ENCODE measurements around the gene FBRS.

The FBRS gene

GRCh38 chr16:30652718-30653117, 5.5 kb upstream of the FBRS start:
- no peak for TF ChIP-seq CTCF (IDR thresholded peaks at IDR 0.05)
- Histone ChIP-seq H3K4me1 (ENCODE audit: control insufficient read depth in 1 of 2, insufficient read depth in 1 of 2, low read depth in 1 of 2, low read length in 1 of 2) (peaks cover 30 to 31% of the 10 kb centered on the region in 2 experiments), H3K4me3 (ENCODE audit: low read depth in 1 of 2, low read length in 1 of 2) (no peak overlapping the region), H3K27me3 (no peaks in the 10 kb centered on the region), H3K27ac (peak overlapping the region; percentile 95), H3K36me3 (peaks cover 54% of the 10 kb centered on the region), H3K9me3 (no peaks in the 10 kb centered on the region)

- no peak overlapping the region for H3K27ac ChIP-seq
- TF ChIP-seq CTCF (IDR thresholded peaks at IDR 0.05), result no peak
- no peaks in the 10 kb centered on the region for H3K9me3 ChIP-seq
- H3K27me3 ChIP-seq, result no peaks in the 10 kb centered on the region
- peaks cover 54% of the 10 kb centered on the region for H3K36me3 ChIP-seq
- H3K4me1 ChIP-seq (ENCODE audit: control insufficient read depth in 1 of 2, insufficient read depth in 1 of 2, low read depth in 1 of 2, low read length in 1 of 2), result peaks cover 24 to 28% of the 10 kb centered on the region in 2 experiments
- no peak overlapping the region for H3K4me3 ChIP-seq (ENCODE audit: low read depth in 1 of 2, low read length in 1 of 2)
Measured at GRCh38 chr16:30654856-30655255, 3.4 kb upstream of the FBRS start.

DNA sequence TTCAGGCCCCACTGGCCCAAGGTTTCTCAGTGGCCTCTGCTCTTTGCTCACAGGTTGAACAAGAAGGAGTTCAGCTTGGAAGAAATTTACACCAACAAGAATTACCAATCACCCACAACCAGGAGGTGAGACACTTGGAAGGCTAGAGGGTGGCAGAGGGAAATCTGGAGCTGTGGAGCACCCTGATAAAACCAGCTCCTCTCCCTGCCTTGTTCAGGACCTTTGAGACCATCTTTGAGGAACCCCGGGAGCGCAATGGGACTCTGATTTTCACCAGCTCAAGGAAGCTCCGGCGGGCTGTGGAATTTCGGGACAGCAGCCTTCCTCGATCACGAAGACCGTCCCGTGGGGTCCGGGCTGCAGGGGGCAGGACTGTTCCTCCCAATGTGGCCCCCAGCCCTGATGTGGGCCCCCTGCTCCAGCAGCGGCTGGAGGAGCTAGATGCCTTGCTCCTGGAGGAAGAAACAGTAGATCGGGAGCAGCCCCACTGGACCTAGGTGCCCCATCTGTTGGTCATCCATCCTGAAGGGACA, 2.4 kb upstream of the FBRS start:
- Histone ChIP-seq H3K36me3 (peaks cover 61% of the 10 kb centered on the region), H3K27me3 (no peaks in the 10 kb centered on the region), H3K4me1 (ENCODE audit: control insufficient read depth in 1 of 2, insufficient read depth in 1 of 2, low read depth in 1 of 2, low read length in 1 of 2) (peaks cover 29 to 34% of the 10 kb centered on the region in 2 experiments), H3K4me3 (ENCODE audit: low read depth in 1 of 2, low read length in 1 of 2) (no peak overlapping the region), H3K9me3 (no peaks in the 10 kb centered on the region), H3K27ac (peak overlapping the region; percentile 97)
- TF ChIP-seq CTCF (IDR thresholded peaks at IDR 0.05), result no peak

- no peaks in the 10 kb centered on the region for H3K9me3 ChIP-seq
- TF ChIP-seq CTCF (IDR thresholded peaks at IDR 0.05), result no peak
- peak overlapping the region; percentile 97 for H3K27ac ChIP-seq
- peaks cover 34 to 39% of the 10 kb centered on the region in 2 experiments for H3K4me1 ChIP-seq (ENCODE audit: control insufficient read depth in 1 of 2, insufficient read depth in 1 of 2, low read depth in 1 of 2, low read length in 1 of 2)
- no peaks in the 10 kb centered on the region for H3K27me3 ChIP-seq
- no peak overlapping the region for H3K4me3 ChIP-seq (ENCODE audit: low read depth in 1 of 2, low read length in 1 of 2)
- peaks cover 66% of the 10 kb centered on the region for H3K36me3 ChIP-seq
Measured at GRCh38 chr16:30656388-30656787, 1.8 kb upstream of the FBRS start.

GRCh38 chr16:30656974-30657865, 1.0 kb upstream of the FBRS start:
- Histone ChIP-seq H3K27ac (peak overlapping the region; percentile 97), H3K4me1 (ENCODE audit: control insufficient read depth in 1 of 2, insufficient read depth in 1 of 2, low read depth in 1 of 2, low read length in 1 of 2) (peaks cover 34 to 41% of the 10 kb centered on the region in 2 experiments), H3K9me3 (no peaks in the 10 kb centered on the region), H3K36me3 (peaks cover 73% of the 10 kb centered on the region), H3K4me3 (ENCODE audit: low read depth in 1 of 2, low read length in 1 of 2) (peak overlapping the region; percentile 70 to 97), H3K27me3 (no peaks in the 10 kb centered on the region)
- no peak for TF ChIP-seq CTCF (IDR thresholded peaks at IDR 0.05)
